NCI-H69 (cell line): ENCODE measurements around the gene CX3CL1.
"Not testable (repeated sequence)": the region's sequence is repeated elsewhere in the genome, so short reads cannot be mapped to it uniquely, and the experiment has no call there.

Experiments used
- DNase-seq: peaks from one replicate; lab custom pipeline; 2025; lab: John Stamatoyannopoulos, UW

The CX3CL1 gene

GRCh38 chr16:57382535-57383275, 10.4 kb downstream of the CX3CL1 start:
- DNase-seq = no peak

- no peak for DNase-seq
Observed at GRCh38 chr16:57383276-57384247, 11.3 kb downstream of the CX3CL1 start.

GRCh38 chr16:57384248-57385070, 12.2 kb downstream of the CX3CL1 start:
- no peak for DNase-seq

GRCh38 chr16:57385083-57385482, 12.8 kb downstream of the CX3CL1 start:
- DNase-seq = no peak

- peak; percentile 27 for DNase-seq
Observed at GRCh38 chr16:57386381-57386951, 14.2 kb downstream of the CX3CL1 start.

GRCh38 chr16:57387598-57388354, 15.5 kb downstream of the CX3CL1 start:
- DNase-seq = no peak

GRCh38 chr16:57388359-57389086, 16.2 kb downstream of the CX3CL1 start:
- DNase-seq = peak; percentile 3

GRCh38 chr16:57389087-57389468, 16.8 kb downstream of the CX3CL1 start:
- no peak for DNase-seq

- no peak for DNase-seq
Observed at GRCh38 chr16:57390636-57391295, 18.5 kb downstream of the CX3CL1 start.

GRCh38 chr16:57391300-57391699, 19.0 kb downstream of the CX3CL1 start:
- DNase-seq = no peak

GRCh38 chr16:57391708-57392107, 19.4 kb downstream of the CX3CL1 start:
- no peak for DNase-seq

- no peak for DNase-seq
Observed at GRCh38 chr16:57392694-57393093, 20.4 kb downstream of the CX3CL1 start.

- DNase-seq = peak; percentile 20
Observed at GRCh38 chr16:57394444-57394843, 22.2 kb downstream of the CX3CL1 start.

GRCh38 chr16:57395026-57395425, 22.7 kb downstream of the CX3CL1 start:
- no peak for DNase-seq

GRCh38 chr16:57396786-57397185, 24.5 kb downstream of the CX3CL1 start:
- no peak for DNase-seq

GRCh38 chr16:57397493-57397892, 25.2 kb downstream of the CX3CL1 start:
- DNase-seq = not testable (repeated sequence)

GRCh38 chr16:57401943-57402640, 29.8 kb downstream of the CX3CL1 start:
- DNase-seq = no peak

- DNase-seq = no peak
Observed at GRCh38 chr16:57403965-57404817, 31.9 kb downstream of the CX3CL1 start, which contains the start of gene CCL17. Gene CCL17, plus strand, starts transcription at chr16:57404767. Its CDS starts 9,166 bp downstream, at chr16:57413933.
